ENCODE results near the gene SLC1A5. TPM values are rescaled to one million over a fixed set of nuclear protein-coding genes. Genes with fewer than 3 reads are reported as not detected.

Gene SLC1A5
- total and polyA plus RNA-seq, 4 donors = 38.2 to 216 (median 106) TPM

GRCh38 chr19:46787331-46788261 is 798 bp downstream of the SLC1A5 start:
- Histone ChIP-seq H3K4me1 (ENCODE audit: control insufficient read depth in 5 of 5, insufficient read depth in 5 of 5, low read length in 5 of 5) (peaks cover 0 to 40% (median 12%) of the 10 kb centered on the region in 5 donors), H3K27ac (ENCODE audit: low read depth in 1 of 2, low read length in 1 of 2) (peak overlapping the region; percentile 61 to 91), H3K9me3 (ENCODE audit: control insufficient read depth in 4 of 4, insufficient read depth in 3 of 4, low read length in 3 of 4) (no peaks in the 10 kb centered on the region), H3K36me3 (ENCODE audit: control insufficient read depth in 4 of 4, insufficient read depth in 4 of 4, low read length in 4 of 4) (peaks cover 0 to 29% (median 14%) of the 10 kb centered on the region in 4 donors), H3K4me3 (peak overlapping the region; percentile 67), H3K9ac (ENCODE audit: insufficient read depth in 1 of 2, low read length in 2 of 2) (peak overlapping the region in 1 of 2 donors; percentile 62), H3K27me3 (ENCODE audit: control insufficient read depth in 3 of 3, insufficient read depth in 3 of 3, low read length in 2 of 3) (no peaks in the 10 kb centered on the region)
- TF ChIP-seq CTCF (IDR thresholded peaks at IDR 0.05; ENCODE audit: control extremely low read depth, extremely low read depth) = no peak
- 0 to 1% methylated on average over 61 to 80 of the region's 80 CpGs for WGBS, 2 donors
- DNase-seq (peak; percentile 63 to 81 (median 80)), ATAC-seq (ENCODE audit: insufficient read depth, low FRiP score) (peak; percentile 10)

- 4 to 6% methylated on average over 5 of the region's 5 CpGs for WGBS, 2 donors
- H3K9ac ChIP-seq (ENCODE audit: insufficient read depth in 1 of 2, low read length in 2 of 2) = peak overlapping the region in 1 of 2 donors; percentile 62
- H3K4me3 ChIP-seq = peak overlapping the region; percentile 67
- H3K27ac ChIP-seq (ENCODE audit: low read depth in 1 of 2, low read length in 1 of 2) = peak overlapping the region; percentile 61 to 91
- H3K4me1 ChIP-seq (ENCODE audit: control insufficient read depth in 5 of 5, insufficient read depth in 5 of 5, low read length in 5 of 5) = peaks cover 0 to 35% (median 8%) of the 10 kb centered on the region in 5 donors
- peaks cover 0 to 34% (median 19%) of the 10 kb centered on the region in 4 donors for H3K36me3 ChIP-seq (ENCODE audit: control insufficient read depth in 4 of 4, insufficient read depth in 4 of 4, low read length in 4 of 4)
- H3K9me3 ChIP-seq (ENCODE audit: control insufficient read depth in 4 of 4, insufficient read depth in 3 of 4, low read length in 3 of 4) = no peaks in the 10 kb centered on the region
- DNase-seq = no peak
- no peak for TF ChIP-seq CTCF (IDR thresholded peaks at IDR 0.05; ENCODE audit: control extremely low read depth, extremely low read depth)
- no peaks in the 10 kb centered on the region for H3K27me3 ChIP-seq (ENCODE audit: control insufficient read depth in 3 of 3, insufficient read depth in 3 of 3, low read length in 2 of 3)
- ATAC-seq (ENCODE audit: insufficient read depth, low FRiP score) = no peak
Observed at GRCh38 chr19:46787040-46787330, 1.4 kb downstream of the SLC1A5 start.

GRCh38 chr19:46786236-46787039 is 2.0 kb downstream of the SLC1A5 start:
- Histone ChIP-seq H3K4me3 (peak overlapping the region; percentile 67), H3K9me3 (ENCODE audit: control insufficient read depth in 4 of 4, insufficient read depth in 3 of 4, low read length in 3 of 4) (no peaks in the 10 kb centered on the region), H3K27me3 (ENCODE audit: control insufficient read depth in 3 of 3, insufficient read depth in 3 of 3, low read length in 2 of 3) (no peaks in the 10 kb centered on the region), H3K9ac (ENCODE audit: insufficient read depth in 1 of 2, low read length in 2 of 2) (peak overlapping the region in 1 of 2 donors; percentile 62), H3K36me3 (ENCODE audit: control insufficient read depth in 4 of 4, insufficient read depth in 4 of 4, low read length in 4 of 4) (peaks cover 0 to 39% (median 23%) of the 10 kb centered on the region in 4 donors), H3K27ac (ENCODE audit: low read depth in 1 of 2, low read length in 1 of 2) (peak overlapping the region; percentile 61 to 91), H3K4me1 (ENCODE audit: control insufficient read depth in 5 of 5, insufficient read depth in 5 of 5, low read length in 5 of 5) (peaks cover 0 to 32% (median 8%) of the 10 kb centered on the region in 5 donors)
- DNase-seq (peak; percentile 97 to 99 (median 99)), ATAC-seq (ENCODE audit: insufficient read depth, low FRiP score) (peak; percentile 56)
- WGBS, 2 donors = 6 to 8% methylated on average over 20 of the region's 20 CpGs
- no peak for TF ChIP-seq CTCF (IDR thresholded peaks at IDR 0.05; ENCODE audit: control extremely low read depth, extremely low read depth)
